ENCODE measurements around the gene TESPA1. TPM values are rescaled to one million over a fixed set of nuclear protein-coding genes. Genes with fewer than 3 reads are reported as not detected.
A peak's percentile ranks its signal among the peaks of the same experiment; 100 is the strongest.

Gene TESPA1
- total and polyA plus RNA-seq, 9 of the 15 experiments (the other 6 are each of a cell fraction or from before 2014, with no cell fraction given): 0.72 to 7.1 (median 2.4) TPM

DNA sequence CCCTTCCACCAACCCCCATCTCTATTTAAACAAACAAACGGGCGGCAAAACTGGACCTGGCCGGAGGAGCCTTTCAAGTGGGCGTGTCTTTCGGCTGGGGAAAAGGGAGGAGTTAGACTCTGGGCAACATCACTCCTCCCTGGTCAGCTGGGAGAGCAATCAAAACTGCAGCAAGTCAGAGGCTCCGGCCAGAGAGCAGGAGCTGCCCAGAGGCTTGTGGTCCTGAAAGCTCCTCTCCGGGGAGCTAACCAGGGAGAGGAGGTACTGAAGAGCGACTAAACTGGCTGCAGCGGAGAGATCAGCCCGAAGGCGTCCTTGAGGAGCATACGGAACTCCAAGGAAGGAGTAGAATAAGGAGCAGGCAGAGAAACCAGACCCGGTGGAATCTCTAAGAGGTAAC lies 35.2 kb upstream of the TESPA1 start, which contains the start of gene NEUROD4 (continued):
- TF ChIP-seq, protein P1, sequence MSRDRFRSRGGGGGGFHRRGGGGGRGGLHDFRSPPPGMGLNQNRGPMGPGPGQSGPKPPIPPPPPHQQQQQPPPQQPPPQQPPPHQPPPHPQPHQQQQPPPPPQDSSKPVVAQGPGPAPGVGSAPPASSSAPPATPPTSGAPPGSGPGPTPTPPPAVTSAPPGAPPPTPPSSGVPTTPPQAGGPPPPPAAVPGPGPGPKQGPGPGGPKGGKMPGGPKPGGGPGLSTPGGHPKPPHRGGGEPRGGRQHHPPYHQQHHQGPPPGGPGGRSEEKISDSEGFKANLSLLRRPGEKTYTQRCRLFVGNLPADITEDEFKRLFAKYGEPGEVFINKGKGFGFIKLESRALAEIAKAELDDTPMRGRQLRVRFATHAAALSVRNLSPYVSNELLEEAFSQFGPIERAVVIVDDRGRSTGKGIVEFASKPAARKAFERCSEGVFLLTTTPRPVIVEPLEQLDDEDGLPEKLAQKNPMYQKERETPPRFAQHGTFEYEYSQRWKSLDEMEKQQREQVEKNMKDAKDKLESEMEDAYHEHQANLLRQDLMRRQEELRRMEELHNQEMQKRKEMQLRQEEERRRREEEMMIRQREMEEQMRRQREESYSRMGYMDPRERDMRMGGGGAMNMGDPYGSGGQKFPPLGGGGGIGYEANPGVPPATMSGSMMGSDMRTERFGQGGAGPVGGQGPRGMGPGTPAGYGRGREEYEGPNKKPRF (IDR thresholded peaks at IDR 0.05; ENCODE audit: low read depth, low read length): no peak
- TF ChIP-seq ZNF583 (CRISPR knock-in tag; IDR thresholded peaks at IDR 0.05) (no peak), MAZ (CRISPR knock-in tag; conservative IDR thresholded peaks at IDR 0.05 in 1 of 2, IDR thresholded peaks at IDR 0.05 in 1 of 2) (peak; percentile 35 to 85; a peak in 3 of 4 replicates), ETV1 (tag; conservative IDR thresholded peaks at IDR 0.05; ENCODE audit: low read depth) (no peak), NFATC3 (IDR thresholded peaks at IDR 0.05) (no peak), POU5F1 (IDR thresholded peaks at IDR 0.05; ENCODE audit: borderline replicate concordance, low read depth, low read length, partially characterized antibody) (no peak), ZNF584 (CRISPR knock-in tag; IDR thresholded peaks at IDR 0.05; ENCODE audit: low read depth) (peak; percentile 80), ELF4 (CRISPR knock-in tag; IDR thresholded peaks at IDR 0.05) (no peak), NUFIP1 (IDR thresholded peaks at IDR 0.05; ENCODE audit: partially characterized antibody) (no peak), GTF2A2 (tag; IDR thresholded peaks at IDR 0.05) (no peak), ETV6 (IDR thresholded peaks at IDR 0.05; ENCODE audit: borderline replicate concordance in 1 of 2, low read depth in 2 of 2, low read length in 1 of 2) (no peak), ETV6 (CRISPR knock-in tag; IDR thresholded peaks at IDR 0.05; ENCODE audit: borderline replicate concordance) (no peak), ELF1 (tag; IDR thresholded peaks at IDR 0.05) (no peak)
- TF ChIP-seq, protein P2, sequence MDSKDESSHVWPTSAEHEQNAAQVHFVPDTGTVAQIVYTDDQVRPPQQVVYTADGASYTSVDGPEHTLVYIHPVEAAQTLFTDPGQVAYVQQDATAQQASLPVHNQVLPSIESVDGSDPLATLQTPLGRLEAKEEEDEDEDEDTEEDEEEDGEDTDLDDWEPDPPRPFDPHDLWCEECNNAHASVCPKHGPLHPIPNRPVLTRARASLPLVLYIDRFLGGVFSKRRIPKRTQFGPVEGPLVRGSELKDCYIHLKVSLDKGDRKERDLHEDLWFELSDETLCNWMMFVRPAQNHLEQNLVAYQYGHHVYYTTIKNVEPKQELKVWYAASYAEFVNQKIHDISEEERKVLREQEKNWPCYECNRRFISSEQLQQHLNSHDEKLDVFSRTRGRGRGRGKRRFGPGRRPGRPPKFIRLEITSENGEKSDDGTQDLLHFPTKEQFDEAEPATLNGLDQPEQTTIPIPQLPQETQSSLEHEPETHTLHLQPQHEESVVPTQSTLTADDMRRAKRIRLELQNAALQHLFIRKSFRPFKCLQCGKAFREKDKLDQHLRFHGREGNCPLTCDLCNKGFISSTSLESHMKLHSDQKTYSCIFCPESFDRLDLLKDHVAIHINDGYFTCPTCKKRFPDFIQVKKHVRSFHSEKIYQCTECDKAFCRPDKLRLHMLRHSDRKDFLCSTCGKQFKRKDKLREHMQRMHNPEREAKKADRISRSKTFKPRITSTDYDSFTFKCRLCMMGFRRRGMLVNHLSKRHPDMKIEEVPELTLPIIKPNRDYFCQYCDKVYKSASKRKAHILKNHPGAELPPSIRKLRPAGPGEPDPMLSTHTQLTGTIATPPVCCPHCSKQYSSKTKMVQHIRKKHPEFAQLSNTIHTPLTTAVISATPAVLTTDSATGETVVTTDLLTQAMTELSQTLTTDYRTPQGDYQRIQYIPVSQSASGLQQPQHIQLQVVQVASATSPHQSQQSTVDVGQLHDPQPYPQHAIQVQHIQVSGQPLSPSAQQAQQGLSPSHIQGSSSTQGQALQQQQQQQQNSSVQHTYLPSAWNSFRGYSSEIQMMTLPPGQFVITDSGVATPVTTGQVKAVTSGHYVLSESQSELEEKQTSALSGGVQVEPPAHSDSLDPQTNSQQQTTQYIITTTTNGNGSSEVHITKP (IDR thresholded peaks at IDR 0.05; ENCODE audit: partially characterized antibody): no peak
- TF ChIP-seq, protein P3, sequence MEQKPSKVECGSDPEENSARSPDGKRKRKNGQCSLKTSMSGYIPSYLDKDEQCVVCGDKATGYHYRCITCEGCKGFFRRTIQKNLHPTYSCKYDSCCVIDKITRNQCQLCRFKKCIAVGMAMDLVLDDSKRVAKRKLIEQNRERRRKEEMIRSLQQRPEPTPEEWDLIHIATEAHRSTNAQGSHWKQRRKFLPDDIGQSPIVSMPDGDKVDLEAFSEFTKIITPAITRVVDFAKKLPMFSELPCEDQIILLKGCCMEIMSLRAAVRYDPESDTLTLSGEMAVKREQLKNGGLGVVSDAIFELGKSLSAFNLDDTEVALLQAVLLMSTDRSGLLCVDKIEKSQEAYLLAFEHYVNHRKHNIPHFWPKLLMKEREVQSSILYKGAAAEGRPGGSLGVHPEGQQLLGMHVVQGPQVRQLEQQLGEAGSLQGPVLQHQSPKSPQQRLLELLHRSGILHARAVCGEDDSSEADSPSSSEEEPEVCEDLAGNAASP (IDR thresholded peaks at IDR 0.05): no peak
- TF ChIP-seq, protein P4, sequence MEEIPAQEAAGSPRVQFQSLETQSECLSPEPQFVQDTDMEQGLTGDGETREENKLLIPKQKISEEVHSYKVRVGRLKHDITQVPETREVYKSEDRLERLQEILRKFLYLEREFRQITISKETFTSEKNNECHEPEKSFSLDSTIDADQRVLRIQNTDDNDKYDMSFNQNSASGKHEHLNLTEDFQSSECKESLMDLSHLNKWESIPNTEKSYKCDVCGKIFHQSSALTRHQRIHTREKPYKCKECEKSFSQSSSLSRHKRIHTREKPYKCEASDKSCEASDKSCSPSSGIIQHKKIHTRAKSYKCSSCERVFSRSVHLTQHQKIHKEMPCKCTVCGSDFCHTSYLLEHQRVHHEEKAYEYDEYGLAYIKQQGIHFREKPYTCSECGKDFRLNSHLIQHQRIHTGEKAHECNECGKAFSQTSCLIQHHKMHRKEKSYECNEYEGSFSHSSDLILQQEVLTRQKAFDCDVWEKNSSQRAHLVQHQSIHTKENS (CRISPR knock-in tag; IDR thresholded peaks at IDR 0.05): no peak
- TF ChIP-seq, protein P5, sequence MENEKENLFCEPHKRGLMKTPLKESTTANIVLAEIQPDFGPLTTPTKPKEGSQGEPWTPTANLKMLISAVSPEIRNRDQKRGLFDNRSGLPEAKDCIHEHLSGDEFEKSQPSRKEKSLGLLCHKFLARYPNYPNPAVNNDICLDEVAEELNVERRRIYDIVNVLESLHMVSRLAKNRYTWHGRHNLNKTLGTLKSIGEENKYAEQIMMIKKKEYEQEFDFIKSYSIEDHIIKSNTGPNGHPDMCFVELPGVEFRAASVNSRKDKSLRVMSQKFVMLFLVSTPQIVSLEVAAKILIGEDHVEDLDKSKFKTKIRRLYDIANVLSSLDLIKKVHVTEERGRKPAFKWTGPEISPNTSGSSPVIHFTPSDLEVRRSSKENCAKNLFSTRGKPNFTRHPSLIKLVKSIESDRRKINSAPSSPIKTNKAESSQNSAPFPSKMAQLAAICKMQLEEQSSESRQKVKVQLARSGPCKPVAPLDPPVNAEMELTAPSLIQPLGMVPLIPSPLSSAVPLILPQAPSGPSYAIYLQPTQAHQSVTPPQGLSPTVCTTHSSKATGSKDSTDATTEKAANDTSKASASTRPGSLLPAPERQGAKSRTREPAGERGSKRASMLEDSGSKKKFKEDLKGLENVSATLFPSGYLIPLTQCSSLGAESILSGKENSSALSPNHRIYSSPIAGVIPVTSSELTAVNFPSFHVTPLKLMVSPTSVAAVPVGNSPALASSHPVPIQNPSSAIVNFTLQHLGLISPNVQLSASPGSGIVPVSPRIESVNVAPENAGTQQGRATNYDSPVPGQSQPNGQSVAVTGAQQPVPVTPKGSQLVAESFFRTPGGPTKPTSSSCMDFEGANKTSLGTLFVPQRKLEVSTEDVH (IDR thresholded peaks at IDR 0.05; ENCODE audit: low read depth, partially characterized antibody): no peak
